Measurements from ENCODE around the gene TEKT3. TPM values are rescaled to one million over a fixed set of nuclear protein-coding genes. Genes with fewer than 3 reads are reported as not detected.

The TEKT3 gene
- total RNA-seq, 1 experiment from 2014 or later, result not detected

DNA sequence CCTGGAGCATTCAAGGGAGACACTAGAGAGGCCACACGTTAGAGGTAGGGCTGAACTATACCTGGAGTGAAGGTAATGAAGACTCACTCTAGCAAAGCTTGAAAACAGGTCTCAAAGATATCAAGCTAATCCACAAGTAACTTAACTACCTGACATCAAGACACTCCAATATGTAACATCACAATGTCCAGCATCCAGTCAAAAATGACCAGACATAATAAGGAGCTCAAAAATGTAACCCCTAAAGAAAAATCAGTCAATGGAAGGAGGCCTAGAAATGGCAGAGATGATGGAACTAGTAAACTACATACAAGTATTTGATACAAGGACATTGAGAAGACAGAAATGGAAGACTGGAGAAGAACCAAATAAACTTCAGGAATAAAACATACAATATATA lies 6.0 kb downstream of the TEKT3 start:
- H3K4me1 ChIP-seq (ENCODE audit: insufficient read depth, low read length, poor library complexity, severe bottlenecking), result no peaks in the 10 kb centered on the region
- no peaks in the 10 kb centered on the region for H3K27me3 ChIP-seq (replicated peaks; ENCODE audit: insufficient read depth, low read depth, low read length, poor library complexity)
- intact Hi-C loops (cut with micrococcal nuclease; ENCODE audit: unreplicated experiment), result no loop called here
- TF ChIP-seq, protein P1, sequence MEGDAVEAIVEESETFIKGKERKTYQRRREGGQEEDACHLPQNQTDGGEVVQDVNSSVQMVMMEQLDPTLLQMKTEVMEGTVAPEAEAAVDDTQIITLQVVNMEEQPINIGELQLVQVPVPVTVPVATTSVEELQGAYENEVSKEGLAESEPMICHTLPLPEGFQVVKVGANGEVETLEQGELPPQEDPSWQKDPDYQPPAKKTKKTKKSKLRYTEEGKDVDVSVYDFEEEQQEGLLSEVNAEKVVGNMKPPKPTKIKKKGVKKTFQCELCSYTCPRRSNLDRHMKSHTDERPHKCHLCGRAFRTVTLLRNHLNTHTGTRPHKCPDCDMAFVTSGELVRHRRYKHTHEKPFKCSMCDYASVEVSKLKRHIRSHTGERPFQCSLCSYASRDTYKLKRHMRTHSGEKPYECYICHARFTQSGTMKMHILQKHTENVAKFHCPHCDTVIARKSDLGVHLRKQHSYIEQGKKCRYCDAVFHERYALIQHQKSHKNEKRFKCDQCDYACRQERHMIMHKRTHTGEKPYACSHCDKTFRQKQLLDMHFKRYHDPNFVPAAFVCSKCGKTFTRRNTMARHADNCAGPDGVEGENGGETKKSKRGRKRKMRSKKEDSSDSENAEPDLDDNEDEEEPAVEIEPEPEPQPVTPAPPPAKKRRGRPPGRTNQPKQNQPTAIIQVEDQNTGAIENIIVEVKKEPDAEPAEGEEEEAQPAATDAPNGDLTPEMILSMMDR (conservative IDR thresholded peaks at IDR 0.05; ENCODE audit: low read depth, low read length), result no peak
- TF ChIP-seq EZH2 (IDR thresholded peaks at IDR 0.05; ENCODE audit: borderline replicate concordance, low read depth, low read length, poor library complexity, severe bottlenecking), result no peak
- H3K36me3 ChIP-seq (ENCODE audit: insufficient read depth, low read length, poor library complexity, severe bottlenecking), result no peaks in the 10 kb centered on the region
- no peak for DNase-seq (ENCODE audit: low spot score)
- H3K9me3 ChIP-seq (ENCODE audit: low read depth, low read length, poor library complexity, severe bottlenecking), result no peaks in the 10 kb centered on the region
- no peak overlapping the region for H3K4me3 ChIP-seq (ENCODE audit: low read depth, low read length, poor library complexity, severe bottlenecking)
- H3K27ac ChIP-seq (ENCODE audit: low read depth, low read length, poor library complexity, severe bottlenecking), result no peak overlapping the region
- CTCF ChIA-PET, result no interaction called here
- BruUV-seq (replicated peaks), result no TSS peak
- POLR2A ChIA-PET (ENCODE audit: low non-redundant PET), result no interaction called here

DNA sequence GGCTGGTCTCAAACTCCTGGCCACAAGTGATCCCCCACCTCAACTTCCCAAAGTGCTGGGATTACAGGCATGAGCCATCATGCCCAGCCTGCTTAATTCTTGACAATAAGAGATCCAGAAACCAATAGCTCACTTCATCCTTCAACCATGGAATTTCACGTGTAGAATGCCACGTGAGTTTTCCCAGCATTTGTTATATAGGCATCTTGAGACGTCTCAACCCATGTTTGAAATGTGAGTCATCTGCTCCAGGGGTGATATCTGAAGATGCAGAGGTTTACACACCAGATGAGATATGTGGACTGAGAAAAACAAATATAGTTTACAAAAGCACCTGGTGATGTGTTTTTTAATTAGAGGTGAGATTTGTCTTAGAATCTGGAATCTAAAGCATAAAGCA lies 7.1 kb downstream of the TEKT3 start:
- intact Hi-C loops (cut with micrococcal nuclease; ENCODE audit: unreplicated experiment), result no loop called here
- BruUV-seq (replicated peaks), result no TSS peak

DNA sequence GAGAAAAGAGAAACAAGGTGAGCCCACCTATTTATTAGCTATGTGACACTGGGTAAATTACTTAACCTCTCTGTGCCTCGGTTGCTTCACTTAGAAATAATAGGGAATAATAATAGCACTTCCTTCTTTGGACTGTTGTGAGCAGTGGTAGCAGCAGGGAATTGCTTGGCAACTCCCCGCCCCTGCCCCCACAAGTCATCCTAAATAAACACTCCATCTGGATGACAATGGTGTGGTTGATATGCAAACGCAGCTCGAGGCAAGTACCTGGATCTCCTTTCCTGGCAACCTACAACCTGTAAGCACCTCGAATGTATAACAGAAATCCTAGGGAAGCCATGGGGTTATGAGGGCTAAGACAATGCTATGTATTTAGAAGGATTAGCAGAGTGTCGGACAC lies 9.1 kb downstream of the TEKT3 start:
- Histone ChIP-seq H3K9me3 (ENCODE audit: low read depth, low read length, poor library complexity, severe bottlenecking) (no peaks in the 10 kb centered on the region), H3K4me3 (ENCODE audit: low read depth, low read length, poor library complexity, severe bottlenecking) (no peak overlapping the region), H3K27me3 (replicated peaks; ENCODE audit: insufficient read depth, low read depth, low read length, poor library complexity) (no peaks in the 10 kb centered on the region), H3K4me1 (ENCODE audit: insufficient read depth, low read length, poor library complexity, severe bottlenecking) (no peaks in the 10 kb centered on the region), H3K27ac (ENCODE audit: low read depth, low read length, poor library complexity, severe bottlenecking) (no peak overlapping the region), H3K36me3 (ENCODE audit: insufficient read depth, low read length, poor library complexity, severe bottlenecking) (no peaks in the 10 kb centered on the region)
- intact Hi-C loops (cut with micrococcal nuclease; ENCODE audit: unreplicated experiment), result no loop called here
- CTCF ChIA-PET, result no interaction called here
- TF ChIP-seq, protein P1 (conservative IDR thresholded peaks at IDR 0.05; ENCODE audit: low read depth, low read length), result no peak
- TF ChIP-seq EZH2 (IDR thresholded peaks at IDR 0.05; ENCODE audit: borderline replicate concordance, low read depth, low read length, poor library complexity, severe bottlenecking), result no peak
- BruUV-seq (replicated peaks), result no TSS peak
- DNase-seq (ENCODE audit: low spot score), result no peak
- POLR2A ChIA-PET (ENCODE audit: low non-redundant PET), result no interaction called here

More for the DNA sequence above, 7.1 kb downstream of the TEKT3 start:
- Histone ChIP-seq H3K27ac (ENCODE audit: low read depth, low read length, poor library complexity, severe bottlenecking) (no peak overlapping the region), H3K4me3 (ENCODE audit: low read depth, low read length, poor library complexity, severe bottlenecking) (no peak overlapping the region), H3K27me3 (replicated peaks; ENCODE audit: insufficient read depth, low read depth, low read length, poor library complexity) (no peaks in the 10 kb centered on the region), H3K4me1 (ENCODE audit: insufficient read depth, low read length, poor library complexity, severe bottlenecking) (no peaks in the 10 kb centered on the region), H3K36me3 (ENCODE audit: insufficient read depth, low read length, poor library complexity, severe bottlenecking) (no peaks in the 10 kb centered on the region), H3K9me3 (ENCODE audit: low read depth, low read length, poor library complexity, severe bottlenecking) (no peaks in the 10 kb centered on the region)
- ChIA-PET POLR2A (ENCODE audit: low non-redundant PET) (no interaction called here), CTCF (no interaction called here)
- TF ChIP-seq, protein P1 (conservative IDR thresholded peaks at IDR 0.05; ENCODE audit: low read depth, low read length), result no peak
- TF ChIP-seq EZH2 (IDR thresholded peaks at IDR 0.05; ENCODE audit: borderline replicate concordance, low read depth, low read length, poor library complexity, severe bottlenecking), result no peak
- DNase-seq (ENCODE audit: low spot score), result no peak

Data from A673 (cell line).